Left lung (tissue), 10 donors: Measurements from ENCODE around the gene NME1. TPM values are rescaled to one million over a fixed set of nuclear protein-coding genes. Genes with fewer than 3 reads are reported as not detected.
A peak's percentile ranks its signal among the peaks of the same experiment; 100 is the strongest.

Source experiments
- ATAC-seq: fragments of 200-7000 bp; cut with Tn5 transposase; one replicate; pipeline ENCODE4 v1.9.1; 2020; ENCODE audit warnings: moderate library complexity
- DNase-seq, 4 donors: peaks; one replicate each; pipeline ENCODE4 v3.0.0-alpha.2; 2013 to 2020
- H3K27ac ChIP-seq, 2 donors: fragments of 200-600 bp; sonication (generic) in 1 of 2; one replicate each; pipeline versions ENCODE4 v1.5.0 to v1.8.0; 2020 to 2021
- H3K27me3 ChIP-seq, 2 donors: fragments of 200-600 bp; sonication (generic) in 1 of 2; one replicate each; pipeline versions ENCODE4 v1.5.0 to v1.8.0; 2020 to 2021
- H3K36me3 ChIP-seq, 2 donors: fragments of 200-600 bp; sonication (generic) in 1 of 2; one replicate each; pipeline versions ENCODE4 v1.5.0 to v1.8.0; 2020 to 2021
- H3K4me1 ChIP-seq, 2 donors: fragments of 200-600 bp; one replicate each; pipeline ENCODE4 v1.8.0; 2021
- H3K4me3 ChIP-seq, 2 donors: fragments of 200-600 bp; sonication (generic) in 1 of 2; one replicate each; pipeline versions ENCODE4 v1.5.0 to v1.8.0; 2020 to 2021; ENCODE audit warnings: mild to moderate bottlenecking in 1 of 2
- H3K9me3 ChIP-seq, 2 donors: fragments of 200-600 bp; sonication (generic) in 1 of 2; one replicate each; pipeline versions ENCODE4 v1.5.0 to v1.8.0; 2020 to 2021
- intact Hi-C, 2 donors: fragments of 100-400 bp; cut with DNase I; formaldehyde crosslinking; loops; one replicate each; pipeline versions ENCODE4 v1.11.2 to v1.14.2; 2022
- polyA plus RNA-seq, 6 donors: library from polyadenylated mRNA; unstranded; fragments of 120-200 nt; gene quantifications; one replicate each; pipeline ENCODE4 v1.2.1, GENCODE V29; 2013; ENCODE audit not compliant: insufficient read length in 6 of 6
- total RNA-seq, 2 donors: library from RNA; stranded (reverse); fragmentation: NEBNext Ultra II Directional; extraction: Animal tissue kit (Norgen Biotek cat#: 25700); gene quantifications; one replicate each; pipeline ENCODE4 v1.2.1, GENCODE V29; 2021
- TF ChIP-seq, protein P1 (sequence below), 2 donors: fragments of 200-600 bp; sonication (generic) in 1 of 2; IDR thresholded peaks; one replicate each; pipeline versions ENCODE4 v1.5.0 to v1.8.0; 2021; ENCODE audit warnings: antibody characterized with exemption in 2 of 2
- donor health status: DM: no; HTN: yes; CAD: no.
- donor health status: DM: no; HTN: no; CAD: no.

The NME1 gene
- total and polyA plus RNA-seq, 8 donors: 47.7 to 131 (median 59.1) TPM

GRCh38 chr17:51149163-51149562, 4.2 kb upstream of the NME1 start:
- intact Hi-C loops: no loop called here
- ATAC-seq (no peak), DNase-seq (no peak)
- no peaks in the 10 kb centered on the region for H3K36me3 ChIP-seq
- no peak overlapping the region for H3K27ac ChIP-seq
- H3K9me3 ChIP-seq: no peaks in the 10 kb centered on the region
- H3K4me1 ChIP-seq: peaks cover under 1 to 12% of the 10 kb centered on the region in 2 donors
- no peaks in the 10 kb centered on the region for H3K27me3 ChIP-seq
- no peak overlapping the region for H3K4me3 ChIP-seq
- TF ChIP-seq, protein P1, sequence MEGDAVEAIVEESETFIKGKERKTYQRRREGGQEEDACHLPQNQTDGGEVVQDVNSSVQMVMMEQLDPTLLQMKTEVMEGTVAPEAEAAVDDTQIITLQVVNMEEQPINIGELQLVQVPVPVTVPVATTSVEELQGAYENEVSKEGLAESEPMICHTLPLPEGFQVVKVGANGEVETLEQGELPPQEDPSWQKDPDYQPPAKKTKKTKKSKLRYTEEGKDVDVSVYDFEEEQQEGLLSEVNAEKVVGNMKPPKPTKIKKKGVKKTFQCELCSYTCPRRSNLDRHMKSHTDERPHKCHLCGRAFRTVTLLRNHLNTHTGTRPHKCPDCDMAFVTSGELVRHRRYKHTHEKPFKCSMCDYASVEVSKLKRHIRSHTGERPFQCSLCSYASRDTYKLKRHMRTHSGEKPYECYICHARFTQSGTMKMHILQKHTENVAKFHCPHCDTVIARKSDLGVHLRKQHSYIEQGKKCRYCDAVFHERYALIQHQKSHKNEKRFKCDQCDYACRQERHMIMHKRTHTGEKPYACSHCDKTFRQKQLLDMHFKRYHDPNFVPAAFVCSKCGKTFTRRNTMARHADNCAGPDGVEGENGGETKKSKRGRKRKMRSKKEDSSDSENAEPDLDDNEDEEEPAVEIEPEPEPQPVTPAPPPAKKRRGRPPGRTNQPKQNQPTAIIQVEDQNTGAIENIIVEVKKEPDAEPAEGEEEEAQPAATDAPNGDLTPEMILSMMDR (IDR thresholded peaks at IDR 0.05): no peak

GRCh38 chr17:51150932-51151331, 2.4 kb upstream of the NME1 start:
- no peak overlapping the region for H3K4me3 ChIP-seq
- no peaks in the 10 kb centered on the region for H3K27me3 ChIP-seq
- no peaks in the 10 kb centered on the region for H3K9me3 ChIP-seq
- ATAC-seq (no peak), DNase-seq (no peak)
- peaks cover 0 to 3% of the 10 kb centered on the region in 2 donors for H3K36me3 ChIP-seq
- H3K27ac ChIP-seq: no peak overlapping the region
- intact Hi-C loops: loop anchor here in 1 of 2 donors (5.0 kb wide), 1 partner anchor 149 kb away; no protein-coding TSS in a partner anchor
- peaks cover 8 to 26% of the 10 kb centered on the region in 2 donors for H3K4me1 ChIP-seq
- TF ChIP-seq, protein P1 (IDR thresholded peaks at IDR 0.05): no peak

- H3K27ac ChIP-seq: peak overlapping the region; percentile 90 to 91
- intact Hi-C loops: loop anchor here in 1 of 2 donors (5.0 kb wide), 1 partner anchor 150 kb away; no protein-coding TSS in a partner anchor
- peaks cover 0 to 19% of the 10 kb centered on the region in 2 donors for H3K36me3 ChIP-seq
- H3K4me3 ChIP-seq: peak overlapping the region; percentile 65 to 67
- H3K4me1 ChIP-seq: peaks cover 8 to 26% of the 10 kb centered on the region in 2 donors
- ATAC-seq: peak; percentile 5
- no peaks in the 10 kb centered on the region for H3K27me3 ChIP-seq
- DNase-seq: peak in 1 of 4 donors; percentile 45
- H3K9me3 ChIP-seq: no peaks in the 10 kb centered on the region
- TF ChIP-seq, protein P1 (IDR thresholded peaks at IDR 0.05): no peak
These were observed 571 bp upstream of the NME1 start for GRCh38 chr17:51152766-51153209.

DNA sequence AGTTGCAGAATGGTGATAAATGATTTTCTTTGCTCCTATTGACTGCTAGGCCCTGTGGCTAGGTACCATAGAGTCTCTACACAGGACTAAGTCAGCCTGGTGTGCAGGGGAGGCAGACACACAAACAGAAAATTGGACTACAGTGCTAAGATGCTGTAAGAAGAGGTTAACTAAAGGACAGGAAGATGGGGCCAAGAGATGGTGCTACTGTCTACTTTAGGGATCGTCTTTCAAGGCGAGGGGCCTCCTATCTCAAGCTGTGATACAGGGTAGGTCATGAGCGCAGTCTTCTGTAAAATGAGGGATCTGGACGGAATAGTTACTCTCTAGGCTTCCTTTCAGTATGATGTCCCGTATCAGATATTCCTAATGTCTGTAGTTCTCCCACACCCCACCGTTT, 817 bp downstream of the NME1 start:
- H3K9me3 ChIP-seq: no peaks in the 10 kb centered on the region
- H3K36me3 ChIP-seq: peaks cover 0 to 28% of the 10 kb centered on the region in 2 donors
- peak overlapping the region; percentile 65 to 67 for H3K4me3 ChIP-seq
- peaks cover 8 to 26% of the 10 kb centered on the region in 2 donors for H3K4me1 ChIP-seq
- H3K27me3 ChIP-seq: no peaks in the 10 kb centered on the region
- ATAC-seq (peak; percentile 1), DNase-seq (no peak)
- intact Hi-C loops: loop anchor here in 1 of 2 donors (5.0 kb wide), 1 partner anchor 152 kb away; no protein-coding TSS in a partner anchor
- TF ChIP-seq, protein P1 (IDR thresholded peaks at IDR 0.05): no peak
- peak overlapping the region in 1 of 2 donors; percentile 90 for H3K27ac ChIP-seq

GRCh38 chr17:51155416-51155815, 2.1 kb downstream of the NME1 start:
- intact Hi-C loops: no loop called here
- Histone ChIP-seq H3K9me3 (no peaks in the 10 kb centered on the region), H3K27ac (no peak overlapping the region), H3K4me1 (peaks cover 8 to 26% of the 10 kb centered on the region in 2 donors), H3K36me3 (peaks cover 0 to 39% of the 10 kb centered on the region in 2 donors), H3K27me3 (no peaks in the 10 kb centered on the region), H3K4me3 (no peak overlapping the region)
- ATAC-seq (no peak), DNase-seq (no peak)
- TF ChIP-seq, protein P1 (IDR thresholded peaks at IDR 0.05): no peak
